Pancreas (tissue), 10 donors: ENCODE measurements around the gene GCG. TPM values are rescaled to one million over a fixed set of nuclear protein-coding genes. Genes with fewer than 3 reads are reported as not detected.
A peak's percentile ranks its signal among the peaks of the same experiment; 100 is the strongest.

Experiments used
- ATAC-seq, 4 donors: fragments of 200-7000 bp; cut with Tn5 transposase; one replicate each; pipeline versions ENCODE4 v1.8.0 to v1.9.1; 2020; ENCODE audit warnings: mild to moderate bottlenecking in 4 of 4, moderate library complexity in 4 of 4
- DNase-seq, 6 donors: peaks; one replicate each; pipeline ENCODE4 v3.0.0-alpha.2; 2020
- FAIRE-seq: peaks from 2 replicates; lab custom pipeline; 2012; peaks lifted over from hg19 to GRCh38; lab: Jason Lieb, UNC
- H3K27ac ChIP-seq, 4 donors: fragments of 200-600 bp; sonication (generic); 1 replicate in 3 of 4; 2 replicates in 1 of 4; pipeline versions ENCODE4 v1.5.0 to v1.8.0; 2020
- H3K27me3 ChIP-seq, 4 donors: fragments of 200-600 bp; one replicate each; pipeline ENCODE4 v1.8.0; 2021
- H3K36me3 ChIP-seq, 3 donors: fragments of 200-600 bp; sonication (generic) in 1 of 3; one replicate each; pipeline versions ENCODE4 v1.5.0 to v1.8.0; 2020 to 2021
- H3K4me1 ChIP-seq, 3 donors: fragments of 200-600 bp; one replicate each; pipeline ENCODE4 v1.8.0; 2021
- H3K4me3 ChIP-seq, 4 donors: fragments of 200-600 bp; sonication (generic) in 2 of 4; one replicate each; pipeline versions ENCODE4 v1.5.0 to v1.8.0; 2020 to 2021
- H3K9me3 ChIP-seq, 4 donors: fragments of 200-600 bp; one replicate each; pipeline ENCODE4 v1.8.0; 2021
- CTCF ChIP-seq, 4 donors: fragments of 200-600 bp; sonication (generic) in 3 of 4; IDR thresholded peaks; one replicate each; pipeline versions ENCODE4 v1.5.0 to v1.8.0; 2021; ENCODE audit warnings: antibody characterized with exemption in 4 of 4
- WGBS, 2 donors: extraction: QIAGEN DNeasy Blood & Tissue Kit; methylation state at CpG; one replicate each; pipeline ENCODE4 v1.1.7; 2013; 5-methylcytosine and 5-hydroxymethylcytosine counted together
- intact Hi-C, 3 donors: fragments of 100-400 bp; cut with DNase I; formaldehyde crosslinking; loops; one replicate each; pipeline versions ENCODE4 v1.11.1 to v1.14.2; 2022
- polyA plus RNA-seq, 2 donors: library from polyadenylated mRNA; stranded (reverse); fragments of 200-250 nt; gene quantifications; one replicate each; pipeline ENCODE4 v1.2.3, GENCODE V29; 2013
- total RNA-seq, 6 donors: library from RNA; stranded (reverse); fragmentation: NEBNext Ultra II Directional in 4 of 6; extraction: Animal tissue kit (Norgen Biotek cat#: 25700) in 4 of 6; gene quantifications; one replicate each; pipeline versions ENCODE4 v1.2.1 to v1.2.4, GENCODE V29; 2021 to 2023
- donor health status: healthy with polysubstance abuse.
- donor health status: DM: no; HTN: no; CAD: no; lungs with moderate emphysema.
- donor health status: DM: no; HTN: no; CAD: no.
- donor health status: control.
- donor health status: control.
- donor health status: Bipolar disorder and iron deficiency.
- donor health status: DM: yes; HTN: yes; CAD: no.
- donor health status: DM: no; HTN: no; CAD: no.
- donor health status: DM: no; HTN: no; CAD: no.
- donor health status: DM: yes; HTN: yes; CAD: no.

Gene GCG
- total and polyA plus RNA-seq, 8 donors: 92.8 to 9,451 (median 384) TPM

DNA sequence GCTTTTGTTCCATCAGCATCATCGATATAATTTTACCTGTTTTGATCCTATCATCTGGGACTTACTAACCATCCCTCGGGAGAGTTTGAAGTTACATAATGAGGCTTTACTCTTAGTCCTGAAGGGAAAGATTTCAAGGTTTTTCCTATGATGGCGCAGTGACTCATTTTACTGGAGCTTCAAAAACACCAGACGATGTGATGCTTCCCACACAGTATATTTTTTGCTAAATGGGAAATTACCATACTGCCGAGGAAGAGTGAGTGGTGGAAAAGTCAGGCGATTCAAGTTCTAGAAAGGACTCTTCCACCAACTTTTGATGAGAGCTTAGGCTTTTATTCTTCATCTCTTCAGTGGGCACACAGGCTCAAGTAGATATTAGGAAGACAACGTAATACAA lies 44.6 kb upstream of the GCG start:
- 74 to 83% methylated on average over 7 of the region's 7 CpGs for WGBS, 2 donors
- no peak for FAIRE-seq
- ATAC-seq: no peak

DNA sequence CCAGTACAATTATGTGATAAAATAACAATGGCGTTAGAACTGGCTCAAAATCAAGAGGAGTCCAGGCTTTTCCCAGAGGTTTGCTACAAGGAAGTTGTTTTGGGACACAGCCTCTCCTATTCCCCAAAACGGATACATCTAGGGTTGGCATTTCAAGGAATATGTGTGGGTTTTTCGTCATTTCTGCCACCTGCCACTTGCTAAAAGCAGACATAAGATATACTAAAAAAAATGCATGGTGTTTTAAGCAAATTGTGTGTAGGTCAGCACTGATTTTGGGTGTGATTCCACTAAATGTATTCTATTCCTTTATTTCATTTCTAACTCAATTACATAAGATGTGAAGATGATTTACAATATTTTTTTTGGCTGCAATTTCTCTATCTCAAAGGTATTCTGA lies 36.4 kb upstream of the GCG start:
- no peak for FAIRE-seq
- no peak overlapping the region for H3K4me3 ChIP-seq

More for the DNA sequence above, 44.6 kb upstream of the GCG start:
- no peaks in the 10 kb centered on the region for H3K4me1 ChIP-seq
- DNase-seq: no peak
- H3K4me3 ChIP-seq: no peak overlapping the region
- H3K27me3 ChIP-seq: no peaks in the 10 kb centered on the region
- no peaks in the 10 kb centered on the region for H3K36me3 ChIP-seq
- no peak for TF ChIP-seq CTCF (IDR thresholded peaks at IDR 0.05)
- no peaks in the 10 kb centered on the region for H3K9me3 ChIP-seq
- no peak overlapping the region for H3K27ac ChIP-seq
- intact Hi-C loops: no loop called here

GRCh38 chr2:162185541-162186232 lies 33.6 kb upstream of the GCG start:
- TF ChIP-seq CTCF (IDR thresholded peaks at IDR 0.05): no peak
- H3K4me3 ChIP-seq: no peak overlapping the region
- ATAC-seq (no peak), FAIRE-seq (no peak), DNase-seq (no peak)
- no peaks in the 10 kb centered on the region for H3K27me3 ChIP-seq
- H3K27ac ChIP-seq: no peak overlapping the region
- H3K9me3 ChIP-seq: no peaks in the 10 kb centered on the region
- WGBS, 2 donors: 45 to 47% methylated on average over 5 of the region's 5 CpGs
- intact Hi-C loops: no loop called here
- H3K4me1 ChIP-seq: peaks cover 0 to 5% (median 0%) of the 10 kb centered on the region in 3 donors
- no peaks in the 10 kb centered on the region for H3K36me3 ChIP-seq

More for the DNA sequence above, 36.4 kb upstream of the GCG start:
- no peaks in the 10 kb centered on the region for H3K9me3 ChIP-seq
- no peak for DNase-seq
- intact Hi-C loops: no loop called here
- no peaks in the 10 kb centered on the region for H3K36me3 ChIP-seq
- no peak for TF ChIP-seq CTCF (IDR thresholded peaks at IDR 0.05)
- H3K27ac ChIP-seq: no peak overlapping the region
- peaks cover 0 to 5% (median 0%) of the 10 kb centered on the region in 3 donors for H3K4me1 ChIP-seq
- WGBS, 2 donors: 57 to 74% methylated on average over 3 of the region's 3 CpGs
- no peaks in the 10 kb centered on the region for H3K27me3 ChIP-seq
- no peak for ATAC-seq

- Histone ChIP-seq H3K9me3 (no peaks in the 10 kb centered on the region), H3K27ac (no peak overlapping the region), H3K36me3 (no peaks in the 10 kb centered on the region), H3K4me3 (no peak overlapping the region), H3K4me1 (peaks cover 0 to 5% (median 0%) of the 10 kb centered on the region in 3 donors), H3K27me3 (no peaks in the 10 kb centered on the region)
- peak in 2 of 4 donors; percentile 26 to 45 for ATAC-seq
- FAIRE-seq: no peak
- intact Hi-C loops: no loop called here
- WGBS, 2 donors: 13 to 20% methylated on average over 2 of the region's 2 CpGs
- DNase-seq: no peak
- no peak for TF ChIP-seq CTCF (IDR thresholded peaks at IDR 0.05)
These were observed 32.9 kb upstream of the GCG start for GRCh38 chr2:162184821-162185450.

DNA sequence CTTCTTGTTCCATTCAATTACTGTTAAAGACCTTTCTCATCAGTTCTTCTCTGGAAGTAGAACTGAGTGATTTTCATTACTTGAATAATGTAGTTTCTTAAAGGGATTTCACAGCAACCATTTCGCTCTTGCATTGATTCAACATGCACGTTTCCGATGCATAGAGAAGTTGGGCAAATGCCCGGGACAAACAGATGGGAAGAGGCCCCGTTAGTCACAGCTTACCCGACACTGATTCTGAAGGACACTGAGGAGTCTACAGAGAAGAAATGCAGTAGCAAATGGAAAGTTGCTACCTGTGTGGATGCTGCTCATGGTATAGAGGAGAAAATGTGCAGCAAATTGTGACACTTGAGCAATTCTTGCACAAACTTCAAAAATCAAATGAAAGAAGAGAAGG lies 32.3 kb upstream of the GCG start:
- no peak for FAIRE-seq
- no peak overlapping the region for H3K27ac ChIP-seq
- WGBS, 2 donors: 78 to 79% methylated on average over 6 of the region's 6 CpGs
- no peak for DNase-seq
- TF ChIP-seq CTCF (IDR thresholded peaks at IDR 0.05): no peak
- H3K4me1 ChIP-seq: peaks cover 0 to 5% (median 0%) of the 10 kb centered on the region in 3 donors
- no peaks in the 10 kb centered on the region for H3K9me3 ChIP-seq
- intact Hi-C loops: no loop called here
- H3K27me3 ChIP-seq: no peaks in the 10 kb centered on the region
- no peak for ATAC-seq
- H3K4me3 ChIP-seq: no peak overlapping the region
- H3K36me3 ChIP-seq: no peaks in the 10 kb centered on the region
